OCI-LY7 (cell line): ENCODE measurements around the gene OXCT2. TPM values are rescaled to one million over a fixed set of nuclear protein-coding genes. Genes with fewer than 3 reads are reported as not detected.
"Not testable (repeated sequence)": the region's sequence is repeated elsewhere in the genome, so short reads cannot be mapped to it uniquely, and the experiment has no call there.

Experiments
- BruUV-seq: library from RNA; stranded (reverse); fragments of 400-500 nt; replicated peaks from 2 replicates; lab custom pipeline; 2021; lab: Mats Ljungman, UMichigan
- CTCF ChIA-PET: fragments of 300-600 bp; sonication (Branson Sonifier 250); formaldehyde crosslinking; loops from one replicate; lab custom pipeline; 2022; ENCODE audit warnings: antibody characterized with exemption; ENCODE audit not compliant: unreplicated experiment; lab: Charles Lee
- POLR2A ChIA-PET: fragments of 300-600 bp; sonication (Branson Sonifier 250); formaldehyde crosslinking; loops from one replicate; lab custom pipeline; 2022; ENCODE audit warnings: antibody characterized with exemption; lab: Charles Lee
- DNase-seq: peaks from one replicate; pipeline ENCODE4 v3.0.0-alpha.2; 2015; ENCODE audit warnings: low spot score
- H2AFZ ChIP-seq: fragments of 200-600 bp; sonication (generic), shearing (Covaris generic); 2 replicates; pipeline ENCODE4 v1.6.1; 2014; ENCODE audit warnings: mild to moderate bottlenecking, antibody characterized with exemption, low read length, moderate library complexity
- H3K27ac ChIP-seq: fragments of 200-600 bp; sonication (generic); 2 replicates; pipeline ENCODE4 v1.5.1; 2014; ENCODE audit warnings: mixed run types, low read depth, mild to moderate bottlenecking, moderate library complexity, low read length, inconsistent platforms; ENCODE audit not compliant: poor library complexity, severe bottlenecking
- H3K36me3 ChIP-seq: fragments of 200-600 bp; sonication (generic); 2 replicates; pipeline ENCODE4 v1.6.1; 2014; ENCODE audit warnings: mild to moderate bottlenecking, antibody characterized with exemption, low read length, moderate library complexity, mixed read lengths; ENCODE audit not compliant: insufficient read depth
- H3K4me1 ChIP-seq: fragments of 200-600 bp; sonication (generic); 2 replicates; pipeline ENCODE4 v1.5.1; 2014; ENCODE audit warnings: mild to moderate bottlenecking, low read length; ENCODE audit not compliant: insufficient read depth, poor library complexity, severe bottlenecking
- H3K4me2 ChIP-seq: fragments of 200-600 bp; sonication (generic); 2 replicates; pipeline ENCODE4 v1.6.1; 2014; ENCODE audit warnings: mild to moderate bottlenecking, low read length
- H3K4me3 ChIP-seq: fragments of 200-600 bp; sonication (generic); 2 replicates; pipeline ENCODE4 v1.5.1; 2014; ENCODE audit warnings: mild to moderate bottlenecking, low read depth, low read length; ENCODE audit not compliant: poor library complexity, severe bottlenecking
- H3K79me2 ChIP-seq: fragments of 200-600 bp; sonication (generic); 2 replicates; pipeline ENCODE4 v1.6.1; 2016; ENCODE audit warnings: low read depth, mild to moderate bottlenecking, low read length, moderate library complexity, mixed read lengths; ENCODE audit not compliant: insufficient read depth
- H3K9me2 ChIP-seq: fragments of 200-600 bp; sonication (generic); 2 replicates; pipeline ENCODE4 v1.6.1; 2016; ENCODE audit warnings: mild to moderate bottlenecking, low read length, mixed read lengths; ENCODE audit not compliant: insufficient read depth
- H3K9me3 ChIP-seq: fragments of 200-600 bp; sonication (generic); 2 replicates; pipeline ENCODE4 v1.6.1; 2014; ENCODE audit warnings: mild to moderate bottlenecking, mixed run types, low read length, mixed read lengths
- H4K20me1 ChIP-seq: fragments of 200-600 bp; sonication (generic); 2 replicates; pipeline ENCODE4 v1.6.1; 2014; ENCODE audit warnings: mild to moderate bottlenecking, antibody characterized with exemption, low read length, moderate library complexity, mixed read lengths; ENCODE audit not compliant: insufficient read depth
- EZH2phosphoT487 ChIP-seq: fragments of 200-600 bp; sonication (generic); IDR thresholded peaks from 2 replicates; pipeline ENCODE4 v1.6.1; 2018; ENCODE audit warnings: low read depth, borderline replicate concordance, mild to moderate bottlenecking, mixed run types, antibody characterized with exemption, low read length, moderate library complexity, mixed read lengths
- intact Hi-C: fragments of 100-400 bp; cut with micrococcal nuclease; formaldehyde crosslinking; loops from one replicate; pipeline ENCODE4 v1.10.0; 2022; ENCODE audit not compliant: unreplicated experiment
- total RNA-seq, 2 experiments: library from RNA; depleted of rRNA in 1 of 2; stranded (reverse); fragments of >200 nt in 1 of 2; shearing (Covaris generic) in 1 of 2; gene quantifications; 2 replicates each; pipeline ENCODE4 v1.2.3, GENCODE V29; 2014 to 2022
- TF ChIP-seq, protein P1 (sequence below): fragments of 200-600 bp; sonication (generic); conservative IDR thresholded peaks from 2 replicates; pipeline ENCODE4 v1.5.1; 2014; ENCODE audit warnings: mild to moderate bottlenecking, antibody characterized with exemption, low read length, moderate library complexity, mixed read lengths

OXCT2 gene
- total RNA-seq, 2 experiments from 2014 or later: 0.17 to 0.79 TPM

DNA sequence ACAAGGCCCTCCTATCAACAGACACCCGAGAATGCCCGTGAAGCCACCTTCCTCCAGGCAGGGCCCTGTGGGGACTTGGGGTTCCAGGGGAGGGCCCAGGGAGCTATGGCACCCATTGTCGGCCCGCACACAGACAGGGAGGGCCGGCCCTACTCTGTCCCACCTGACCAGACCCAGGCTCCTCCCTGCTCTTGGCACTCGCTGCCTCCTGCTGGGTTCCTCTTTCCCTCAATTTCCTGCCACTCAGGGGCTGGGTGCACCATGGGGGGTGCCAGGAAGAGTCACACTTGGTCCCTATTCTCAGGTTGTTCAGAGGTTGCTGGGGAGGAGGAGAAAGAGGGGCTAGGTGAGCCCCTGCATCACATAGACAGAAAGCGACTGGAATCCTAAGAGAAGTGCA is 8.0 kb upstream of the OXCT2 start:
- no TSS peak for BruUV-seq
- Histone ChIP-seq H4K20me1 (no peaks in the 10 kb centered on the region), H3K79me2 (no peaks in the 10 kb centered on the region), H3K4me3 (no peak overlapping the region), H3K9me3 (no peaks in the 10 kb centered on the region), H3K4me2 (no peak overlapping the region), H3K4me1 (peaks cover 12% of the 10 kb centered on the region), H3K9me2 (no peaks in the 10 kb centered on the region), H3K27ac (no peak overlapping the region), H2AFZ (no peak overlapping the region), H3K36me3 (no peaks in the 10 kb centered on the region)
- POLR2A ChIA-PET: no interaction called here
- intact Hi-C loops: no loop called here
- TF ChIP-seq EZH2phosphoT487: no peak
- TF ChIP-seq, protein P1, sequence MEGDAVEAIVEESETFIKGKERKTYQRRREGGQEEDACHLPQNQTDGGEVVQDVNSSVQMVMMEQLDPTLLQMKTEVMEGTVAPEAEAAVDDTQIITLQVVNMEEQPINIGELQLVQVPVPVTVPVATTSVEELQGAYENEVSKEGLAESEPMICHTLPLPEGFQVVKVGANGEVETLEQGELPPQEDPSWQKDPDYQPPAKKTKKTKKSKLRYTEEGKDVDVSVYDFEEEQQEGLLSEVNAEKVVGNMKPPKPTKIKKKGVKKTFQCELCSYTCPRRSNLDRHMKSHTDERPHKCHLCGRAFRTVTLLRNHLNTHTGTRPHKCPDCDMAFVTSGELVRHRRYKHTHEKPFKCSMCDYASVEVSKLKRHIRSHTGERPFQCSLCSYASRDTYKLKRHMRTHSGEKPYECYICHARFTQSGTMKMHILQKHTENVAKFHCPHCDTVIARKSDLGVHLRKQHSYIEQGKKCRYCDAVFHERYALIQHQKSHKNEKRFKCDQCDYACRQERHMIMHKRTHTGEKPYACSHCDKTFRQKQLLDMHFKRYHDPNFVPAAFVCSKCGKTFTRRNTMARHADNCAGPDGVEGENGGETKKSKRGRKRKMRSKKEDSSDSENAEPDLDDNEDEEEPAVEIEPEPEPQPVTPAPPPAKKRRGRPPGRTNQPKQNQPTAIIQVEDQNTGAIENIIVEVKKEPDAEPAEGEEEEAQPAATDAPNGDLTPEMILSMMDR: no peak
- no peak for DNase-seq
- CTCF ChIA-PET: no interaction called here

DNA sequence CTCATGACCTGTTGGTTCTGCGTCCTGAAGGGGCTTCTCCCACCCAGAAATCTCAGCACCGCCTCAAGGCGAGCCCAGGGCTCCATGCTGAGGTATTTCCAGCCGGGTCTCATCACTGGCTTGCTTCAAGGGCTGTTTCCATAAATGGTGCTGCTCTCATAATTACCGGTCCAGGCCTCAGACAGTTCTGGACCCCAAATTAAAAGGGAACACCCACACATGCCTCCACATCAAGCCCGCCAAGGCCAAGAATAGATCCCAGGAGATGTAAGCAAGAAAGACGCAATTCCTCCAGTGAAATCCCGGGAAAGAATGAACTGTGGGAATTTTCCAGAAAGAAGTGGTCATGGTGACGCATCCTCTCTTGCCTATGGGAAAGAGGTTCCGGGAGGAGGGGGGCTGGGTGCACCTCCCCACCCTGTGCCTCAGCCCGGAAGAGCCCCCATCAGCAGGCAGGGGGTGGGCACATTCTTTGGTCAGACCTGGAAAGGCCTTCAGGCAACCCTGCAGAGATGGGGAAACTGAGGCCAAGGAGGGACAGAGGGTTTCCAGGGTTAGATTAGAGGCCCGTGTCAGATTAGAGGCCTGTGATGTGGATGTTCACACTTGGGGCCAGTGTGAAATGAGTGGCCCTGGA is 7.4 kb upstream of the OXCT2 start:
- H3K27ac ChIP-seq, H3K79me2 ChIP-seq, H4K20me1 ChIP-seq, H3K4me3 ChIP-seq, DNase-seq, CTCF ChIA-PET, H3K9me2 ChIP-seq, H2AFZ ChIP-seq, H3K4me2 ChIP-seq, BruUV-seq, H3K36me3 ChIP-seq, H3K9me3 ChIP-seq, intact Hi-C loops, POLR2A ChIA-PET: not testable (repeated sequence)
- H3K4me1 ChIP-seq: peaks cover 12% of the 10 kb centered on the region

DNA sequence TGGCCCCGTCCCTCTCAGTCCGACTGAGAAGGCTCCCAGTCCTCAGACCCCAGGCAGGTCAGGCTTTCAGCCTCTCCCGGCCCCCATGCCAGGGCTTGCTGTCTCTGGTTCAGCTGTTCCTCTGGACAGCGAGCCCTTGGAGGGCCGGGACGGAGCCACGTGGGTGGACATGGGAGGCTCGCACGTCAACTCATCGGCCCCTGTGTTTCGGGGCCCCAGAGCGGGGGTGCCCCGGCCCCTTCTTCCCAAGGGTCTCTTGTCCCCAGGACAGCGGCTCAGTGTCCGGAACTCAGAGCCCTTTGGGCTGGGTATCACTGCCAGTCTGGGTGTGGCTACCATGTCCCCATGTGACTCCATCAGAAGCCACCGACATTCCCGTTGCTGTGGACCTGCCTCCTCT is 6.7 kb upstream of the OXCT2 start:
- H3K36me3 ChIP-seq, DNase-seq, H3K4me2 ChIP-seq, H3K27ac ChIP-seq, H3K79me2 ChIP-seq, intact Hi-C loops, H2AFZ ChIP-seq, H3K4me3 ChIP-seq, CTCF ChIA-PET, BruUV-seq, POLR2A ChIA-PET, H4K20me1 ChIP-seq, H3K9me3 ChIP-seq, H3K9me2 ChIP-seq: not testable (repeated sequence)
- H3K4me1 ChIP-seq: peaks cover 12% of the 10 kb centered on the region

DNA sequence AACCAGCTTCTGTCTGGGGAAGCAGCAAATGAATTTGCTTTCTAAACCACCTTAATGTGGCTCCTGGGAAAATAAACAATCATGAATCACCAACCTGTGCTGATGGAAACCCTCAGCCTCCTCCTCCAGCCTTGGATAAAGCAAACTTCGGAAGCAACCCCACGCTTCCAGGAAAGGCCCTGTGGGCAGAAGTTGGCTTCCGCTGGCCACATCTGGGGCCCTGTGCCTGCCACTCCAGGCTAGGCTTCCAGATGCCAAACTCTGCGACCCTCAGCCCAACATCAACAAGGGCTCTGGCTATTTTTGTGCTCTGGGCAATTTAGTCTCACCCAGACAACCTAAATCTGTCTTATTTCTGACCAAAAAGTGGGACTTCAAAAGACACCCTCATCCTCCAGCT is 6.2 kb upstream of the OXCT2 start:
- CTCF ChIA-PET: no interaction called here
- no peaks in the 10 kb centered on the region for H3K9me2 ChIP-seq
- peaks cover 12% of the 10 kb centered on the region for H3K4me1 ChIP-seq
- TF ChIP-seq EZH2phosphoT487: no peak
- TF ChIP-seq, protein P1: no peak
- H4K20me1 ChIP-seq: no peaks in the 10 kb centered on the region
- no TSS peak for BruUV-seq
- H3K9me3 ChIP-seq: no peaks in the 10 kb centered on the region
- H3K27ac ChIP-seq: no peak overlapping the region
- H3K36me3 ChIP-seq: no peaks in the 10 kb centered on the region
- POLR2A ChIA-PET: no interaction called here
- no peak overlapping the region for H2AFZ ChIP-seq
- no peaks in the 10 kb centered on the region for H3K79me2 ChIP-seq
- intact Hi-C loops: no loop called here
- no peak overlapping the region for H3K4me3 ChIP-seq
- H3K4me2 ChIP-seq: no peak overlapping the region
- DNase-seq: no peak
